Mammary epithelial cell (primary cell): Measurements from ENCODE around the gene NCOA7.

Source experiments
- CTCF ChIP-seq, 2 donors: IDR thresholded peaks in 1 of 2; conservative IDR thresholded peaks in 1 of 2; 2 replicates each; pipeline ENCODE4 v1.5.1; 2011 to 2012; ENCODE audit warnings: inconsistent platforms in 2 of 2, low read length in 2 of 2, mild to moderate bottlenecking in 2 of 2, control low read depth in 1 of 2, low read depth in 1 of 2; ENCODE audit not compliant: insufficient read depth in 1 of 2; ENCODE audit errors: extremely low read depth in 1 of 2
- EZH2 ChIP-seq: IDR thresholded peaks from 2 replicates; pipeline ENCODE4 v1.6.1; 2012; ENCODE audit warnings: low read length, inconsistent platforms, borderline replicate concordance

GRCh38 chr6:125951323-125951722 lies 160.6 kb downstream of the NCOA7 start:
- no peak for TF ChIP-seq CTCF (conservative IDR thresholded peaks at IDR 0.05 in 1 of 2, IDR thresholded peaks at IDR 0.05 in 1 of 2; ENCODE audit: extremely low read depth in 1 of 2, insufficient read depth in 1 of 2, low read depth in 1 of 2, low read length in 2 of 2)
- no peak for TF ChIP-seq EZH2
